ENCODE results near the gene MYO16.

GRCh38 chr13:108878732-108879131 lies 249.3 kb downstream of the MYO16 start:
- TF ChIP-seq, protein P1, sequence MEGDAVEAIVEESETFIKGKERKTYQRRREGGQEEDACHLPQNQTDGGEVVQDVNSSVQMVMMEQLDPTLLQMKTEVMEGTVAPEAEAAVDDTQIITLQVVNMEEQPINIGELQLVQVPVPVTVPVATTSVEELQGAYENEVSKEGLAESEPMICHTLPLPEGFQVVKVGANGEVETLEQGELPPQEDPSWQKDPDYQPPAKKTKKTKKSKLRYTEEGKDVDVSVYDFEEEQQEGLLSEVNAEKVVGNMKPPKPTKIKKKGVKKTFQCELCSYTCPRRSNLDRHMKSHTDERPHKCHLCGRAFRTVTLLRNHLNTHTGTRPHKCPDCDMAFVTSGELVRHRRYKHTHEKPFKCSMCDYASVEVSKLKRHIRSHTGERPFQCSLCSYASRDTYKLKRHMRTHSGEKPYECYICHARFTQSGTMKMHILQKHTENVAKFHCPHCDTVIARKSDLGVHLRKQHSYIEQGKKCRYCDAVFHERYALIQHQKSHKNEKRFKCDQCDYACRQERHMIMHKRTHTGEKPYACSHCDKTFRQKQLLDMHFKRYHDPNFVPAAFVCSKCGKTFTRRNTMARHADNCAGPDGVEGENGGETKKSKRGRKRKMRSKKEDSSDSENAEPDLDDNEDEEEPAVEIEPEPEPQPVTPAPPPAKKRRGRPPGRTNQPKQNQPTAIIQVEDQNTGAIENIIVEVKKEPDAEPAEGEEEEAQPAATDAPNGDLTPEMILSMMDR (conservative IDR thresholded peaks at IDR 0.05; ENCODE audit: low read depth, low read length), result no peak
- TF ChIP-seq EZH2 (IDR thresholded peaks at IDR 0.05; ENCODE audit: borderline replicate concordance, low read depth, low read length, poor library complexity, severe bottlenecking), result no peak
